Activated CD8-positive, alpha-beta T cell treated with anti-CD3 and anti-CD28 coated beads, Interleukin-2, amount 10 ng/mL, durations not matched to agents 7 days and 5 days (primary cell): ENCODE results near the gene CCDC12. TPM values are rescaled to one million over a fixed set of nuclear protein-coding genes. Genes with fewer than 3 reads are reported as not detected.
"Not testable (repeated sequence)": the region's sequence is repeated elsewhere in the genome, so short reads cannot be mapped to it uniquely, and the experiment has no call there.

Source experiments
- ATAC-seq: fragments of 150-1000 bp; cut with Tn5 transposase; one replicate; pipeline ENCODE4 v1.10.0; 2021; ENCODE audit warnings: moderate library complexity
- CTCF ChIA-PET: fragments of 350-600 bp; sonication (Branson Sonifier 250); formaldehyde crosslinking; loops from one replicate; lab custom pipeline; 2021; ENCODE audit warnings: antibody characterized with exemption; lab: Charles Lee
- POLR2A ChIA-PET: fragments of 350-600 bp; sonication (Branson Sonifier 250); formaldehyde crosslinking; loops from one replicate; lab custom pipeline; 2021; ENCODE audit warnings: antibody characterized with exemption; lab: Charles Lee
- DNase-seq: peaks from one replicate; pipeline ENCODE4 v3.0.0-alpha.2; 2020
- H3K27ac Mint-ChIP-seq: one replicate; pipeline ENCODE4 v1.8.0; 2021; ENCODE audit warnings: mild to moderate bottlenecking, mixed read lengths
- H3K27me3 Mint-ChIP-seq: one replicate; pipeline ENCODE4 v1.8.0; 2021; ENCODE audit warnings: low read depth, mixed read lengths
- H3K36me3 Mint-ChIP-seq: one replicate; pipeline ENCODE4 v1.8.0; 2021; ENCODE audit warnings: low read depth, mixed read lengths
- H3K4me1 Mint-ChIP-seq: one replicate; pipeline ENCODE4 v1.8.0; 2021; ENCODE audit warnings: low read depth, mixed read lengths
- H3K4me3 Mint-ChIP-seq: one replicate; pipeline ENCODE4 v1.8.0; 2021; ENCODE audit warnings: mild to moderate bottlenecking, mixed read lengths
- H3K9me3 Mint-ChIP-seq: one replicate; pipeline ENCODE4 v1.8.0; 2022; ENCODE audit warnings: mixed read lengths; ENCODE audit not compliant: insufficient read depth
- total RNA-seq, 2 experiments: library from RNA; stranded (reverse); gene quantifications; one replicate each; pipeline ENCODE4 v1.2.3, GENCODE V29; 2021

The CCDC12 gene
- total RNA-seq, 2 experiments from 2014 or later = 59.4 to 62.2 TPM

- ChIA-PET POLR2A (interaction anchor here (1.3 kb wide), 1 partner anchor 16 kb away, joined by 4 read pairs; no protein-coding TSS in a partner anchor), CTCF (interaction anchor here (1.0 kb wide), 1 partner anchor 50 kb away, joined by 3 read pairs; no protein-coding TSS in a partner anchor)
These were observed 4.1 kb downstream of the CCDC12 start for GRCh38 chr3:46972396-46972795.

DNA sequence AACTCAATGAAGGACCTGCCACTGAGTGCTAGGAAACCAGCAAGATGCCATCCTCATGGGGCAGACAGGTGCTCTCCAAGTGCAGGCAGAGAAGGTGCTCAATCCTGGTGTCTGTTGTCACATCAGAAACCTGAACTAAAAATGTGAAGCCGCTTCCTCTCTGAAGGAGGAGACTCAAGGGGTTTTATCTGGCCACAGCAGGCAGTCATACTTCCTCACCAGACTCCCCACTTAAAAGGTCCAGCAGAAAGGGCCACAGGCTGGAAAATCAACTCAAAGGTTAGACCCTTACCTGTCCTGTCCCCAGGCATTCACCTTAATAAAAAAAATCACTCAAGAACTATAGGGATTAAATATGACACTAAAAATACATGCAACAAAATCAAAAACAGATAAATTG is 4.8 kb downstream of the CCDC12 start:
- Mint-ChIP-seq H3K9me3 (no peaks in the 10 kb centered on the region), H3K36me3 (peaks cover 65% of the 10 kb centered on the region), H3K4me1 (peaks cover 83% of the 10 kb centered on the region), H3K27me3 (no peaks in the 10 kb centered on the region), H3K4me3 (peak overlapping the region; percentile 71), H3K27ac (peak overlapping the region; percentile 71)
- ATAC-seq = no peak
- ChIA-PET POLR2A (interaction anchor here (1.3 kb wide), 1 partner anchor 15 kb away, joined by 4 read pairs; no protein-coding TSS in a partner anchor), CTCF (interaction anchor here (1.0 kb wide), 1 partner anchor 50 kb away, joined by 3 read pairs; no protein-coding TSS in a partner anchor)
- peak; percentile 54 for DNase-seq

More at GRCh38 chr3:46972396-46972795, 4.1 kb downstream of the CCDC12 start:
- Mint-ChIP-seq H3K27ac (peak overlapping the region; percentile 80), H3K36me3 (peaks cover 60% of the 10 kb centered on the region), H3K9me3 (no peaks in the 10 kb centered on the region), H3K4me3 (peak overlapping the region; percentile 71), H3K27me3 (no peaks in the 10 kb centered on the region), H3K4me1 (peaks cover 83% of the 10 kb centered on the region)
- no peak for ATAC-seq
- DNase-seq = no peak

DNA sequence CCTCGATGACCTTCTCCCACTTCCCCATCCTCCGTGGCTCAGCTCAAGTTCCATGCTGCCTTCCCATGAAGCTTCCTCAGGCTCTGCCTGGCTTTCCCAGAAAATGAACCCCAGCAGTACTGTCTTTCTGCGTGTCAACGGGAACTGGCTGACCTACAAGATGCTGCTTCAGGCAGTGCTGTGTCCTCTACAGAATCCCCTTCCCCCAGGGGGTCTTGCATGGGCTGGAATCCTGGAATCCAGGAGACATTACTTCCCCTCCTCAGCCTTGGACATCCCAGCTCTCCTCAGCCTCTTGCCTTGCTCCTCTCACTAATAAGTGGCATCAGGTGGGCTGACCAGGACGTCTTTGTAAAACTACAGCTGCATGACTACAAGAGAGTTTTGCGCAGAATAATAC is 5.4 kb downstream of the CCDC12 start:
- Mint-ChIP-seq H3K36me3 (peaks cover 62% of the 10 kb centered on the region), H3K9me3 (no peaks in the 10 kb centered on the region), H3K27ac (peak overlapping the region; percentile 71), H3K27me3 (no peaks in the 10 kb centered on the region), H3K4me1 (peaks cover 87% of the 10 kb centered on the region), H3K4me3 (peak overlapping the region; percentile 71)
- ATAC-seq (no peak), DNase-seq (no peak)
- ChIA-PET POLR2A (interaction anchor here (0.6 to 1.3 kb wide), 4 partner anchors 9 to 23 kb away, joined by 3 to 5 read pairs (median 4); partner anchors contain the start of gene NBEAL2), CTCF (interaction anchor here (1.0 kb wide), 1 partner anchor 49 kb away, joined by 3 read pairs; no protein-coding TSS in a partner anchor)

DNA sequence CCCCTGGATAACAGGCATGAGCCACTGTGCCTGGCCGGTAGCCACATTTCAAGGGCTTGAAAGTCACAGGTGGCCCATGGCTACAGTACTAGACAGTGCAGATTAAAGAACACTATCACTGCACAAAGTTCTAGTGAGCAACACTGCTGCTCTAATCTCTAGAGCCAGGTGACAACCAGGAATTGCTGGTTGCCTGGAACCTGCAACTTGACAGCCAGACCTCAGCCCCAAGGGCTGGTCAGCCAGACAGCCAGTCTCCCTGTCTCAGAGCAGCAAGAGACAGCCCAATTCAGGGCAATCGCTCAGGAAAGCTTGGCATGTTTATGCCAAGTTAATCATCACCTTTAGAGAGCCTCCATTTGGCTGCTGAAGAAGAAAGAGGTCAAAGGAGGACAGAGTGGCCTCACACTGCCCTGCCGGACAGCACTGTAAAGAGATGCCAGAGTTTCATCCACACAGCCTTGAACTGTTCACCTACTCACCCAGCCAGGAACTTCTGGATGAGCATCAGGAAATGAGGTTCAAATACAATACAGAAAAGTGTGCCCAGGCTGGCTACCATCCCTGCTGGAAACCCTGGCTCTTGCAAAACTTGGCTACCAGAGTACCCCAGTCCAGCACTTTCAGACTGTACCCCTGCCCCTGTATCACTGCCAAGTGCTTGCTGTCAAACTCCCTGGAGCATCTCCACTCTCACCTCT is 6.0 kb downstream of the CCDC12 start:
- H3K9me3 Mint-ChIP-seq = no peaks in the 10 kb centered on the region
- peaks cover 64% of the 10 kb centered on the region for H3K36me3 Mint-ChIP-seq
- CTCF ChIA-PET = interaction anchor here (1.0 to 1.9 kb wide), 3 partner anchors 11 to 75 kb away, joined by 3 to 8 read pairs (median 4); no protein-coding TSS in a partner anchor
- ATAC-seq = no peak
- H3K4me3 Mint-ChIP-seq = peak overlapping the region; percentile 71
- DNase-seq = no peak
- POLR2A ChIA-PET = interaction anchor here (0.6 to 1.2 kb wide), 5 partner anchors 10 to 23 kb away, joined by 3 to 5 read pairs (median 3); partner anchors contain the start of gene NBEAL2
- peak overlapping the region; percentile 71 for H3K27ac Mint-ChIP-seq
- peaks cover 90% of the 10 kb centered on the region for H3K4me1 Mint-ChIP-seq
- H3K27me3 Mint-ChIP-seq = no peaks in the 10 kb centered on the region

DNA sequence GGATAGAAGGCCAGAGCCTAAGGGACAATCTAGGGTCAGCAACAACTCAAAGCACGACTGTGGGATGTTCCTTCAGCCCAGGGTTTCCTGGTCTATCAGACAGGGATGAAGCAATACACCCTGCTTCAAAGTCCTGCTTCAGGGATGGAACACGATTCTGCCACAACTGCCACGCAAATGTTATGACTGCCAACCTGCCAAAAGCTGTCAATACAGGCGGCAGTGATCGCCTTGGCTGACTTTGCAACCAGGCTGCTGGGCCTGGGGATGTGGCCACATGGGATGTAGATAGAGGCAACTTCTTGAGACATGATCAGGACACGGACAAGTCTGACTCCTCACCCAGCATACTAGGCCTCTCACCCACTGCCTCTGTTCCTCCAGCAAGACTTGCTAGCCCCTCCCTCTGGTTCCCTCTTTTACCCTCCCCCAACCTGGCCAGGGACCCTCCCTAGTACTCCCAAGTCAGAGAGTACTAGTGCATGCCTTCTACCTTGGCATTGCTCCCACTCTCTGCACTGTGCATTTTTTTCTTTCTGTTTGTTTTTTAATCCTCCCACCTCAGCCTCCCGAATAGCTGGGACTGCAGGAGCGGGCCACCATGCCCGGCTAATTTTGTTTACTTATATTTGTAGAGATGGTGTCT is 7.6 kb downstream of the CCDC12 start:
- H3K36me3 Mint-ChIP-seq = peaks cover 62% of the 10 kb centered on the region
- peak overlapping the region; percentile 60 for H3K27ac Mint-ChIP-seq
- no peak for ATAC-seq
- no peaks in the 10 kb centered on the region for H3K9me3 Mint-ChIP-seq
- H3K4me3 Mint-ChIP-seq = no peak overlapping the region
- H3K4me1 Mint-ChIP-seq = peaks cover 84% of the 10 kb centered on the region
- POLR2A ChIA-PET = interaction anchor here (1.2 to 2.2 kb wide), 4 partner anchors 7 to 22 kb away, joined by 3 to 8 read pairs (median 5); partner anchors contain the start of genes CCDC12 and NBEAL2
- no peaks in the 10 kb centered on the region for H3K27me3 Mint-ChIP-seq
- CTCF ChIA-PET = interaction anchor here (1.3 to 2.7 kb wide), 4 partner anchors 10 to 74 kb away, joined by 3 to 12 read pairs (median 6); no protein-coding TSS in a partner anchor
- DNase-seq = no peak

DNA sequence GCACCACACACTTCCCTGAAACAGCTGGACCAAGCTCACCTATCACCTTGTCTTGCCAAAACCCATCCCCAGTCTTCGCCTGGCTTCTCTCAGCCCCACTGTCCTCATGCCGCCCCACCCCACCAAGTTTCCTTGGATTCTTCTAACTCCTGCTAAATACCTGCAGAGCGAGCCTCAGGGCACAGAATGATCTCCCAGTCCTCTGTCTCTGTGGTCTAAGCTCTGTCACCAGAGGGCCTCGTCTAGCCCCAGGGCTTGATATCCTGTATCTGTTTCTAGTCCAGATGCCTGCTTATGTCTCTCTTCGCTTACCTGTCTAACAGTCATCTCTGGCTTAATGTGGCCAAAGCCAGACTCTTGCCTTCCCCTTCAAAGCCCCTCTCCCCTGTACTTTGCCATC is 9.7 kb downstream of the CCDC12 start:
- Mint-ChIP-seq H3K27me3 (no peaks in the 10 kb centered on the region), H3K9me3 (no peaks in the 10 kb centered on the region), H3K4me3 (no peak overlapping the region), H3K36me3 (peaks cover 62% of the 10 kb centered on the region), H3K27ac (peak overlapping the region; percentile 77), H3K4me1 (peaks cover 79% of the 10 kb centered on the region)
- DNase-seq = no peak
- ATAC-seq = peak; percentile 58
- CTCF ChIA-PET = interaction anchor here (0.9 to 2.7 kb wide), 5 partner anchors 8 to 44 kb away, joined by 3 to 12 read pairs (median 4); no protein-coding TSS in a partner anchor
- POLR2A ChIA-PET = interaction anchor here (1.1 to 2.2 kb wide), 3 partner anchors 10 to 21 kb away, joined by 3 to 7 read pairs (median 5); partner anchors contain the start of gene CCDC12

DNA sequence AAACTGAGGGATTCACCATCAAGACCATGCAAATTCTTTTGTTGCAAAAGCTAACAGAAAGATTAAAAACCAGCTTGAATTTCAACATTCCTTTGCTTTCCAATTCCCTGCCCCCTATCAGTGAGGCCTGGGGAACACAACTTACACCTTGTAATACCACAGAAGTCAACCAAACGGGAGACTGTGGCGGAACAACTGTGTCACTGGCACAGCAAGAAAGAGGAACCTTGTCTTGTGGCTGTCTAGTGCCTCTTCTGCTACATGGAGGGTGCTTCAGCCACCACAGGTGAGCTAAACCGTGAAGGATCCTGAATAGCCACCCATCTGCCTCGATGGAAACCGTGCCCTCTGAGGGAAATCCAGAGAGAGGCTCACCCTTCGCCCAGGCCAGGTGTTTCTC is 11.4 kb downstream of the CCDC12 start:
- ATAC-seq (no peak), DNase-seq (no peak)

GRCh38 chr3:46964038-46964590 is 12.4 kb downstream of the CCDC12 start:
- POLR2A ChIA-PET, CTCF ChIA-PET: not testable (repeated sequence)
- H3K4me1 Mint-ChIP-seq = peaks cover 80% of the 10 kb centered on the region

More for the DNA sequence above, 11.4 kb downstream of the CCDC12 start:
- CTCF ChIA-PET = no interaction called here
- H3K9me3 Mint-ChIP-seq = no peaks in the 10 kb centered on the region
- POLR2A ChIA-PET = no interaction called here
- H3K4me3 Mint-ChIP-seq = no peak overlapping the region
- H3K36me3 Mint-ChIP-seq = peaks cover 57% of the 10 kb centered on the region
- no peaks in the 10 kb centered on the region for H3K27me3 Mint-ChIP-seq
- H3K27ac Mint-ChIP-seq = peak overlapping the region; percentile 9
- H3K4me1 Mint-ChIP-seq = peaks cover 79% of the 10 kb centered on the region

GRCh38 chr3:46962990-46963389 is 13.6 kb downstream of the CCDC12 start:
- DNase-seq (no peak), ATAC-seq (no peak)
- Mint-ChIP-seq H3K9me3 (no peaks in the 10 kb centered on the region), H3K27ac (peak overlapping the region; percentile 37), H3K4me3 (no peak overlapping the region), H3K36me3 (peaks cover 56% of the 10 kb centered on the region), H3K27me3 (no peaks in the 10 kb centered on the region), H3K4me1 (peaks cover 80% of the 10 kb centered on the region)
- ChIA-PET POLR2A (no interaction called here), CTCF (no interaction called here)

More at GRCh38 chr3:46964038-46964590, 12.4 kb downstream of the CCDC12 start:
- H3K27ac Mint-ChIP-seq, H3K9me3 Mint-ChIP-seq, ATAC-seq, DNase-seq, H3K27me3 Mint-ChIP-seq, H3K4me3 Mint-ChIP-seq: not testable (repeated sequence)
- H3K36me3 Mint-ChIP-seq = peaks cover 55% of the 10 kb centered on the region

DNA sequence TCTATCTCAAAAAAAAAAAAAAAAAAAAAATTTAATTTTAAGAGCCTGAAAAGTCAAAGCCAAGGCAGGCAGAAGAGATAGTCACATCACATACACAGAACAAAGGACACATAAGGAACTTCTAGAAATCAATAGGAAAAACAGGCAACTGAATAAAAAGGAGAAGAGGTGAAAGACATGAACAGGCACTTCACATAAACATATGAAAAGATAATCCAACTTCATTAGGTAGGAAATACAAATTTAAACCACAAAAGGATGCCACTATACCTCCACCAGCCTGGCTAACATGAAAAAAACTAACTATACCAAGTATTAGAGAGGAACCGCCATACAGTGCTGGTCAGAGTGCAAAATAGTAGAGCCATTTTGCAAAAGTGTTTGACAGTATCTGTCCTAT is 14.1 kb downstream of the CCDC12 start:
- ChIA-PET CTCF (no interaction called here), POLR2A (no interaction called here)
- peaks cover 76% of the 10 kb centered on the region for H3K4me1 Mint-ChIP-seq
- H3K4me3 Mint-ChIP-seq = no peak overlapping the region
- H3K9me3 Mint-ChIP-seq = no peaks in the 10 kb centered on the region
- no peak for ATAC-seq
- peak overlapping the region; percentile 37 for H3K27ac Mint-ChIP-seq
- H3K36me3 Mint-ChIP-seq = peaks cover 57% of the 10 kb centered on the region
- DNase-seq = no peak
- no peaks in the 10 kb centered on the region for H3K27me3 Mint-ChIP-seq

DNA sequence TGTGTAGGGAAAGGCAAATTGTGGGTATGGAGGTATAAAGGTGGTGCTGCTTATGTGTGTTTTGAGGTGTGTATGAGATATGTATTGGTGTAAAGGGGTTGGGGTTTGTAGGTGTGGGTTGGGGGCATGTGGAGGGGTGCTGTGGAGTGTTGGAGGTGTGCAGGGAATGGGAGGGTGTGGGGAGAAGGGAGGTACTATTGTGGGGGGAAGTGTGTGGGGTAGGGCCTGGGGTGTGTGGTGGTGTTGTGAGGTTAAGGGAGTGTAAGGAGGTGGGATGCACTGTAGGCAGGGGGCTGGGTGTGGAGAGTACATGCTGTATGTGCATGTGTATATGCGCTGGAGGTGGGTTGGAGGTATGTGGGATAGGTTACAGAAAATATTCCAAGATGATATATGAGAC is 15.7 kb downstream of the CCDC12 start:
- H3K27me3 Mint-ChIP-seq = no peaks in the 10 kb centered on the region
- CTCF ChIA-PET = interaction anchor here (1.4 to 1.5 kb wide), 2 partner anchors 14 kb away, joined by 3 to 4 read pairs; no protein-coding TSS in a partner anchor
- no peak for DNase-seq
- H3K27ac Mint-ChIP-seq = peak overlapping the region; percentile 83
- POLR2A ChIA-PET = no interaction called here
- no peak overlapping the region for H3K4me3 Mint-ChIP-seq
- H3K36me3 Mint-ChIP-seq = peaks cover 50% of the 10 kb centered on the region
- ATAC-seq = no peak
- no peaks in the 10 kb centered on the region for H3K9me3 Mint-ChIP-seq
- peaks cover 75% of the 10 kb centered on the region for H3K4me1 Mint-ChIP-seq
